GM12875 (cell line): Measurements from ENCODE around the gene MAD2L1BP.
"Not testable (repeated sequence)": the region's sequence is repeated elsewhere in the genome, so short reads cannot be mapped to it uniquely, and the experiment has no call there.

Source experiments
- H3K4me3 ChIP-seq: one replicate; pipeline ENCODE4 v1.5.1; 2011; ENCODE audit warnings: low read depth, low read length, control low read depth
- TF ChIP-seq, protein P1 (sequence below): IDR thresholded peaks from 2 replicates; pipeline ENCODE4 v1.5.1; 2011; ENCODE audit warnings: low read depth, mild to moderate bottlenecking, control low read depth, inconsistent platforms, low read length, moderate library complexity, borderline replicate concordance; ENCODE audit not compliant: insufficient read depth

Gene MAD2L1BP, protein sequence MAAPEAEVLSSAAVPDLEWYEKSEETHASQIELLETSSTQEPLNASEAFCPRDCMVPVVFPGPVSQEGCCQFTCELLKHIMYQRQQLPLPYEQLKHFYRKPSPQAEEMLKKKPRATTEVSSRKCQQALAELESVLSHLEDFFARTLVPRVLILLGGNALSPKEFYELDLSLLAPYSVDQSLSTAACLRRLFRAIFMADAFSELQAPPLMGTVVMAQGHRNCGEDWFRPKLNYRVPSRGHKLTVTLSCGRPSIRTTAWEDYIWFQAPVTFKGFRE

GRCh38 chr6:43635387-43636307 is at the start of gene MAD2L1BP:
Gene MAD2L1BP, plus strand, starts transcription at chr6:43635840. Its CDS starts 36 bp downstream, at chr6:43635876.
- TF ChIP-seq, protein P1, sequence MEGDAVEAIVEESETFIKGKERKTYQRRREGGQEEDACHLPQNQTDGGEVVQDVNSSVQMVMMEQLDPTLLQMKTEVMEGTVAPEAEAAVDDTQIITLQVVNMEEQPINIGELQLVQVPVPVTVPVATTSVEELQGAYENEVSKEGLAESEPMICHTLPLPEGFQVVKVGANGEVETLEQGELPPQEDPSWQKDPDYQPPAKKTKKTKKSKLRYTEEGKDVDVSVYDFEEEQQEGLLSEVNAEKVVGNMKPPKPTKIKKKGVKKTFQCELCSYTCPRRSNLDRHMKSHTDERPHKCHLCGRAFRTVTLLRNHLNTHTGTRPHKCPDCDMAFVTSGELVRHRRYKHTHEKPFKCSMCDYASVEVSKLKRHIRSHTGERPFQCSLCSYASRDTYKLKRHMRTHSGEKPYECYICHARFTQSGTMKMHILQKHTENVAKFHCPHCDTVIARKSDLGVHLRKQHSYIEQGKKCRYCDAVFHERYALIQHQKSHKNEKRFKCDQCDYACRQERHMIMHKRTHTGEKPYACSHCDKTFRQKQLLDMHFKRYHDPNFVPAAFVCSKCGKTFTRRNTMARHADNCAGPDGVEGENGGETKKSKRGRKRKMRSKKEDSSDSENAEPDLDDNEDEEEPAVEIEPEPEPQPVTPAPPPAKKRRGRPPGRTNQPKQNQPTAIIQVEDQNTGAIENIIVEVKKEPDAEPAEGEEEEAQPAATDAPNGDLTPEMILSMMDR: no peak
- peak within 1 kb of the TSS; percentile 73 for H3K4me3 ChIP-seq

DNA sequence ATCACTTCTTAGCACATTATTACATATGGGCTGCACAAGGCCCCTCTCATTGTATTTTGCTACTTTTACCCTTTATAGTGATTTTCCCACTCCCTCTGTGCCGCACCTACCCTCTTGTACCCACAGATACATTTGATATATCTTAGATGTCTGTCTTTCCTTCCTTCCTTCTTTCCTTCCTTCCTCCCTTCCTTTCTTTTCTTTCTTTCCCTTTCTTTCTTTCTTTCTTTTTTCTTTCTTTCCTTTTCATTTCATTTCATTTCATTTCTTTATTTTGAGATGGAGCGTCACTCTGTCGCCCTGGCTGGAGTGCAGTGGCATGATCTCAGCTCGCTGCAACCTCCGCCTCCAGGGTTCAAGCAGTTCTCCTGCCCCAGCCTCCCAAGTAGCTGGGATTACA is 47.4 kb upstream of the MAD2L1BP start:
- no peak overlapping the region for H3K4me3 ChIP-seq
- TF ChIP-seq, protein P1: no peak

- H3K4me3 ChIP-seq: not testable (repeated sequence)
Measured at GRCh38 chr6:43589564-43589963, 46.1 kb upstream of the MAD2L1BP start.

GRCh38 chr6:43593938-43594337 is 41.7 kb upstream of the MAD2L1BP start:
- TF ChIP-seq, protein P1: no peak
- H3K4me3 ChIP-seq: no peak overlapping the region

GRCh38 chr6:43600595-43600994 is 35.0 kb upstream of the MAD2L1BP start:
- TF ChIP-seq, protein P1: no peak
- no peak overlapping the region for H3K4me3 ChIP-seq

GRCh38 chr6:43604174-43604573 is 31.5 kb upstream of the MAD2L1BP start:
- no peak overlapping the region for H3K4me3 ChIP-seq
- TF ChIP-seq, protein P1: no peak

DNA sequence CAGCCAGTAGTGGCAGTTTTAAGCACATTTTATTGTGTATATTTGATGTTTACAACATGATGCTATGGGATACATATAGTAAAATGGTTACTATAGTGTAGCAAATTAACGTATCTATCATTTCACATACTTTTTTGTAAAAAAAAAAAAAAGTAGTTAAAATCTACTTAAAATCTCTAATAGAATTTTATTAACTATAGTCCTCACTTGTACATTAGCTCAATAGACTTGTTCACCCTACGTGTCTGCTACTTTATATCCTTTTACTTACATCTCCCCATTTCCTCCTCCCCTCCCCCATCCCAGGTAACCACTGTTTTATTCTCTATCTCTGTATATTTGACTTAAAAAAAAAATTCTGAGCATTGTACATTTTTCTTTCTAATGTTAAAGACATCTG is 29.6 kb upstream of the MAD2L1BP start:
- TF ChIP-seq, protein P1: no peak
- no peak overlapping the region for H3K4me3 ChIP-seq
